Caco-2 (cell line): Measurements from ENCODE around the gene NTN4. TPM values are rescaled to one million over a fixed set of nuclear protein-coding genes. Genes with fewer than 3 reads are reported as not detected.

Experiments used
- BruUV-seq: library from RNA; stranded (reverse); fragments of 400-500 nt; replicated peaks from 2 replicates; lab custom pipeline; 2021; lab: Mats Ljungman, UMichigan
- CTCF ChIA-PET: fragments of 300-600 bp; sonication (Branson Sonifier 250); formaldehyde crosslinking; loops from one replicate; lab custom pipeline; 2022; ENCODE audit warnings: antibody characterized with exemption; lab: Charles Lee
- POLR2A ChIA-PET: fragments of 300-600 bp; sonication (Branson Sonifier 250); formaldehyde crosslinking; loops from one replicate; lab custom pipeline; 2022; ENCODE audit warnings: antibody characterized with exemption; lab: Charles Lee
- DNase-seq, 2 experiments: peaks; one replicate each; pipeline versions ENCODE4 v3.0.0 to v3.0.0-alpha.2; 2020 to 2022
- H3K27me3 ChIP-seq: replicated peaks from 2 replicates; pipeline ENCODE4 v1.6.0; 2011; ENCODE audit warnings: low read length; ENCODE audit not compliant: control insufficient read depth, insufficient read depth
- H3K36me3 ChIP-seq: 2 replicates; pipeline ENCODE4 v1.5.1; 2011; ENCODE audit warnings: low read length; ENCODE audit not compliant: control insufficient read depth, insufficient read depth
- H3K4me1 ChIP-seq: fragments of 250-450 bp; sonication (Bioruptor Pico); 2 replicates; pipeline ENCODE4 v1.5.1; 2020; ENCODE audit warnings: mild to moderate bottlenecking
- H3K4me3 ChIP-seq: 2 replicates; pipeline ENCODE4 v1.5.1; 2011; ENCODE audit warnings: low read depth, mild to moderate bottlenecking, control low read depth, low read length
- H3K9me3 ChIP-seq: fragments of 250-450 bp; sonication (Bioruptor Pico); 2 replicates; pipeline ENCODE4 v1.5.1; 2020; ENCODE audit warnings: mild to moderate bottlenecking, moderate library complexity
- H3K27ac Mint-ChIP-seq: one replicate; pipeline ENCODE4 v1.8.0; 2022; ENCODE audit warnings: mixed read lengths; ENCODE audit not compliant: unreplicated experiment
- H3K27me3 Mint-ChIP-seq: one replicate; pipeline ENCODE4 v1.8.0; 2022; ENCODE audit warnings: mixed read lengths; ENCODE audit not compliant: insufficient read depth, unreplicated experiment
- H3K36me3 Mint-ChIP-seq: one replicate; pipeline ENCODE4 v1.8.0; 2022; ENCODE audit warnings: mild to moderate bottlenecking, mixed read lengths; ENCODE audit not compliant: insufficient read depth, unreplicated experiment
- H3K4me1 Mint-ChIP-seq: one replicate; pipeline ENCODE4 v1.8.0; 2022; ENCODE audit warnings: low read depth, mixed read lengths; ENCODE audit not compliant: unreplicated experiment
- H3K4me3 Mint-ChIP-seq: one replicate; pipeline ENCODE4 v1.8.0; 2022; ENCODE audit warnings: mild to moderate bottlenecking, moderate library complexity, mixed read lengths; ENCODE audit not compliant: unreplicated experiment
- H3K9me3 Mint-ChIP-seq: one replicate; pipeline ENCODE4 v1.8.0; 2022; ENCODE audit warnings: mixed read lengths; ENCODE audit not compliant: unreplicated experiment
- CTCF ChIP-seq, 2 experiments: fragments of 200-600 bp in 1 of 2; IDR thresholded peaks; 1 replicate in 1 of 2; 2 replicates in 1 of 2; pipeline versions ENCODE4 v1.5.1 to v1.8.0; 2011 to 2022; ENCODE audit warnings: antibody characterized with exemption in 1 of 2, control low read depth in 1 of 2, inconsistent platforms in 1 of 2, low read depth in 1 of 2, low read length in 1 of 2, mild to moderate bottlenecking in 1 of 2, moderate library complexity in 1 of 2; ENCODE audit not compliant: insufficient read depth in 1 of 2, severe bottlenecking in 1 of 2, unreplicated experiment in 1 of 2
- intact Hi-C: fragments of 100-400 bp; cut with micrococcal nuclease; formaldehyde crosslinking; loops from one replicate; pipeline ENCODE4 v1.10.0; 2022; ENCODE audit not compliant: unreplicated experiment
- total RNA-seq: library from RNA; stranded (reverse); gene quantifications from 2 replicates; pipeline ENCODE4 v1.2.3, GENCODE V29; 2022

Gene NTN4
- total RNA-seq, 1 experiment from 2014 or later, result 54.1 TPM

GRCh38 chr12:95701275-95701674, 89.3 kb downstream of the NTN4 start:
- Mint-ChIP-seq H3K27me3 (no peaks in the 10 kb centered on the region), H3K4me1 (no peaks in the 10 kb centered on the region), H3K4me3 (no peak overlapping the region), H3K27ac (peak overlapping the region; percentile 42), H3K36me3 (peaks cover 52% of the 10 kb centered on the region), H3K9me3 (no peaks in the 10 kb centered on the region)
- intact Hi-C loops, result no loop called here
- Histone ChIP-seq H3K36me3 (no peaks in the 10 kb centered on the region), H3K4me1 (no peaks in the 10 kb centered on the region), H3K4me3 (no peak overlapping the region), H3K9me3 (no peaks in the 10 kb centered on the region), H3K27me3 (no peaks in the 10 kb centered on the region)
- ChIA-PET CTCF (no interaction called here), POLR2A (no interaction called here)
- no TSS peak for BruUV-seq
- TF ChIP-seq CTCF (IDR thresholded peaks at IDR 0.05; ENCODE audit: insufficient read depth in 1 of 2, low read depth in 1 of 2, low read length in 1 of 2, severe bottlenecking in 1 of 2, unreplicated experiment in 1 of 2), result no peak
- no peak for DNase-seq

GRCh38 chr12:95700316-95700785, 90.2 kb downstream of the NTN4 start:
- H3K4me1 Mint-ChIP-seq, result no peaks in the 10 kb centered on the region
- no peak for TF ChIP-seq CTCF (IDR thresholded peaks at IDR 0.05; ENCODE audit: insufficient read depth in 1 of 2, low read depth in 1 of 2, low read length in 1 of 2, severe bottlenecking in 1 of 2, unreplicated experiment in 1 of 2)
- no peak overlapping the region for H3K4me3 Mint-ChIP-seq
- ChIA-PET POLR2A (no interaction called here), CTCF (no interaction called here)
- no peak for DNase-seq
- peaks cover 53% of the 10 kb centered on the region for H3K36me3 Mint-ChIP-seq
- BruUV-seq, result no TSS peak
- H3K27me3 Mint-ChIP-seq, result no peaks in the 10 kb centered on the region
- intact Hi-C loops, result no loop called here
- no peaks in the 10 kb centered on the region for H3K36me3 ChIP-seq
- H3K27ac Mint-ChIP-seq, result no peak overlapping the region
- H3K27me3 ChIP-seq, result no peaks in the 10 kb centered on the region
- H3K4me3 ChIP-seq, result no peak overlapping the region
- no peaks in the 10 kb centered on the region for H3K4me1 ChIP-seq
- no peaks in the 10 kb centered on the region for H3K9me3 ChIP-seq
- H3K9me3 Mint-ChIP-seq, result no peaks in the 10 kb centered on the region

- ChIA-PET POLR2A (no interaction called here), CTCF (no interaction called here)
- Histone ChIP-seq H3K27me3 (no peaks in the 10 kb centered on the region), H3K9me3 (no peaks in the 10 kb centered on the region), H3K36me3 (no peaks in the 10 kb centered on the region), H3K4me3 (no peak overlapping the region), H3K4me1 (no peaks in the 10 kb centered on the region)
- no TSS peak for BruUV-seq
- intact Hi-C loops, result no loop called here
- Mint-ChIP-seq H3K9me3 (no peaks in the 10 kb centered on the region), H3K27ac (no peak overlapping the region), H3K27me3 (no peaks in the 10 kb centered on the region), H3K36me3 (peaks cover 50% of the 10 kb centered on the region), H3K4me3 (no peak overlapping the region), H3K4me1 (no peaks in the 10 kb centered on the region)
- no peak for DNase-seq
- TF ChIP-seq CTCF (IDR thresholded peaks at IDR 0.05; ENCODE audit: insufficient read depth in 1 of 2, low read depth in 1 of 2, low read length in 1 of 2, severe bottlenecking in 1 of 2, unreplicated experiment in 1 of 2), result no peak
These were observed 91.0 kb downstream of the NTN4 start for GRCh38 chr12:95699579-95699978.
